OCI-LY7 (cell line): ENCODE measurements around the gene IL21R.

Source experiments
- CTCF ChIP-seq: fragments of 200-600 bp; sonication (generic); conservative IDR thresholded peaks from 2 replicates; pipeline ENCODE4 v1.5.1; 2014; ENCODE audit warnings: mild to moderate bottlenecking, antibody characterized with exemption, low read length, moderate library complexity, mixed read lengths
- EZH2phosphoT487 ChIP-seq: fragments of 200-600 bp; sonication (generic); IDR thresholded peaks from 2 replicates; pipeline ENCODE4 v1.6.1; 2018; ENCODE audit warnings: low read depth, borderline replicate concordance, mild to moderate bottlenecking, mixed run types, antibody characterized with exemption, low read length, moderate library complexity, mixed read lengths

GRCh38 chr16:27458987-27459688, 57.2 kb downstream of the IL21R start:
- no peak for TF ChIP-seq CTCF
- TF ChIP-seq EZH2phosphoT487 = no peak
